ENCODE measurements around the gene TPK1.

- TF ChIP-seq CTCF (IDR thresholded peaks at IDR 0.05; ENCODE audit: low read depth, low read length, poor library complexity, severe bottlenecking) (no peak), EZH2phosphoT487 (IDR thresholded peaks at IDR 0.05; ENCODE audit: borderline replicate concordance, low read length) (no peak)
Observed at GRCh38 chr7:144438759-144439158, 397.1 kb downstream of the TPK1 start.

Measured in DOHH2 (cell line).